Stimulated activated CD8-positive, alpha-beta memory T cell treated with anti-CD3 and anti-CD28 coated beads, Interleukin-12 subunit alpha, Interleukin-12 subunit beta, amount 100 ng/mL, for 1 hour (primary cell): ENCODE data around the gene PTPRG.

ENCODE experiments used
- DNase-seq: peaks from one replicate; pipeline ENCODE4 v3.0.0-alpha.2; 2020; ENCODE audit warnings: low read depth

The PTPRG gene

DNA sequence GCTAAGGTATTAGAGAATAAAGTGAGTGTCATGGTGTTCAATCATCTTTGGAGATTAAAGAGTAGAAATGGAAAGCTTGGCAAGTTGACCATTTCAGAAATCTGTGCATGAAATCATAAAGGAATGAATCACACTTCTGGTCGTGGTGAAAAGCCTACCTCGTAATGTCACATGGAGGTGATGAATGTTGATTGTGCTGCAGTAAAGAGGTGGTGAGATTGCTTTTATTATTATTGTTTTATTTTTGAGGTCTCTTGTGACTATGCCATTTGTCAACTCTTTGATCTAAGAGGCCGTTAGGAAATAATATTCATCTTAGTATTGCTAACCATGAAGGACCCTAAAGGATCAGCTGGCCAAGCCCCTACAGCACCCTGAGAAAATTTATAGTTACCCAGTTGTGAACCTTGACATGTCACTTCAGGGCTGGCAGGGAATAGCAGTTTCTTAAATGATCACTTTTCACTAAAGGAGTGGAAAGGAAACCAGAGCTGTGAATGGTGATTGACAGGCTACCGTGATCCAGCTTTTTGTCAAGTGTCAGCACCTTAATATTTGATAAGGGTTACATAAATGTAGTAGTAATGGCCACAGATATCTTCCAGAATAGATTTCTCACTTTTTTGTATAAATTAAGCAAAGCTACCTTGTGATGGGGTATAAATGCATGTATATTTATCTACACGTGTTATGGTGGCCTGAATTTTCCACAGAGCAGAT lies 203.9 kb downstream of the PTPRG start:
- DNase-seq, result no peak

DNA sequence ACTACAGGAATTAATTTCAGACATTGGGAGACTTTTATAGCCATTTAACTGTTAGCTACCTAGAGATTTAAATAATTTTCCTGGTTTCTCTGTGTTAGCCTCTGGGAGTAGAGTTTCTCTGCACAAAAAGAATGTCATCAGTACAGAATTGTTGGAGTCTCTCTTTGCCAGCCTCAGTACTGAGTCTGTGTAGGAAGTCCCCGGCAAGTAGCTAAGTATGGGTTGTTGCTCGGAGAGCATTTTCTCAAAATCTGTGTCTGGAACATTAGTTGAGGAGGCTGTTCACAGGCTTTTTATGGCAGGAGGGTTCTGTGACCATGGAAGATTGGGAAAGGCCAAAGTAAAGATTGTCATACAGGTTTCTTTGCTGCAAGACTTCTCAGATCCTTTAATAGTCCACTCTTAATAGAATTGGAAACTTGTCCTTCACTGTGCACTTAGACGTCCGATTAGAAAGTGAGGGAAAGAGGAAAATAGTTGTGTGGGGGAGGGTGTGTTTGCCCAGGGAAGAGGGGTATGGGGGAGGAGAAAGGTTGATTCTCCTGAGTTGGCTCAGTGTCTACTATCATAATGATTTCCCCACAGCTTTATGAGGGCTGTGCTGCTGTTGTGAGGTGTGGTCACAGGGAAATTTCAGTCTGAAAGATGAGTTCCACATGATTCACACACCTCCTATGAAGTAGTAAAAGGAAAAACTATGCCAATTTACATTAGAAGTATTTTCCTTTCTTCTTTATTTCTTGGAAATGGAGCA lies 207.1 kb downstream of the PTPRG start:
- DNase-seq, result no peak

DNA sequence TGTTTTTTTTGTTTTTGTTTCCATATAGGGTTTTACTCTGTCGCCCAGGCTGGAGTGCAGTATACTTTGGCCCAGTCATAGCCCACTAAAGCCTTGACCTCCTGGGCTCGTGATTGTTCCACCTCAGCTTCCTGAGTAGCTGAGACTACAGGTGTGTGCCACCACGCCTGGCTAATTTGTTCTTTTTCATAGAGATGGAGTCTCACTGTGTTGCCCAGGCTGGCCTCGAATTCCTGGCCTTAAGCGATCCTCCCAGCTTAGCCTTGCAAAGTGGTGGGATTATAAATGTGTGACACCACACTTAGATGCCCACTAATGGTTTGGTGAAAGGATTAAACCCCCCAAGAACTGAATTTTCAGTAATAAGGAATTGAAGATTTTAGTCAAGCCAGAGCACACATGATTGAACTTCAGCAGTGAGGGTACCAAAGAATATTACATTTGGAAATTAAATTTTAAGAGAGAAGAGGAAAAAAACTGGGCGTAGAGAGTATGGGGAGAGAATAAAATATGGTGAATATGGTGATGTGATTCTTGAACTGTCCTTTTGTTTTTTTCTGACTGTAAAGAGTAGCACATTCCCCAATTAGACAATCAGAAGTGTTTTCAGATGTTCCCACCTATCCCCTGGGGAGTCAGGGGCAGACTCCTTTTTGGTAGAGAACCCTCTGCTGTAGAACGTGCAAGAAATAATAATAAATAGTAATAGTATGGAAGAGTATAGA lies 208.1 kb downstream of the PTPRG start:
- no peak for DNase-seq

DNA sequence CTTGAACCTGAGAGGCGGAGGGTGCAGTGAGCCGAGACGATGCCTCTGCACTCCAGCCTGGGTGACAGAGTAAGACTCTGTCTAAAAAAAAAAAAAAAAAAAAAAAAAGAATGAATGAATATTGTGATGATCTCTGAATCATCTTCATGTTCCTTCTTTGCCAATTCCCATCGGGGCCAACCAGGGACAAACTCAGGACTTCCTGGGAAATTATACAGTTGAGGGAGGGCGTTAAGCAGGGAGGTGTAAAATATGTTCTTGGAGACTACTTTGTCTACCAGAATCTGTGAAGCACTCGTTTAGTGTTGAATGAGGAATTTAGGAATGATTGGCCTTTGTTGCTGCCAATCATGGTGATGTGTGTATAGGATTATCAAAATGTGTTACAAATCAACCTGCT lies 210.6 kb downstream of the PTPRG start:
- DNase-seq, result no peak

DNA sequence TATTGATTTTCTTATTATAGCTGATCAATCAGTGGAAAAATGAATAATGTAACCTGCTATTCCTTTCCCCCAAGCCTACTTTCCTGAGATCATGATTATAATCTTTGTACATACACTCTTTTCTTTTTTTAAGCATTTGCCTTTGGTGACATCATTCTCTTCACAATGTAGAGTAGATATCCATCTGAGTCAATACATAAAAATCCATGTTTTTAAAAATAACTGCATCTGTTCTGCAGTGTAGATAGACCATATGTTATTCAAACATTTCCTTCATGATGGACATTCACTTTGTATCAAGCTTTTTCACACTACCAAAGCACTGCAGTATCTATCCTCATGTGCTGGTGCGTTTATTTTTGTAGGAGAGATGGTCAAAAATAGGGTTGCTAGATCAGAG lies 211.1 kb downstream of the PTPRG start:
- no peak for DNase-seq

DNA sequence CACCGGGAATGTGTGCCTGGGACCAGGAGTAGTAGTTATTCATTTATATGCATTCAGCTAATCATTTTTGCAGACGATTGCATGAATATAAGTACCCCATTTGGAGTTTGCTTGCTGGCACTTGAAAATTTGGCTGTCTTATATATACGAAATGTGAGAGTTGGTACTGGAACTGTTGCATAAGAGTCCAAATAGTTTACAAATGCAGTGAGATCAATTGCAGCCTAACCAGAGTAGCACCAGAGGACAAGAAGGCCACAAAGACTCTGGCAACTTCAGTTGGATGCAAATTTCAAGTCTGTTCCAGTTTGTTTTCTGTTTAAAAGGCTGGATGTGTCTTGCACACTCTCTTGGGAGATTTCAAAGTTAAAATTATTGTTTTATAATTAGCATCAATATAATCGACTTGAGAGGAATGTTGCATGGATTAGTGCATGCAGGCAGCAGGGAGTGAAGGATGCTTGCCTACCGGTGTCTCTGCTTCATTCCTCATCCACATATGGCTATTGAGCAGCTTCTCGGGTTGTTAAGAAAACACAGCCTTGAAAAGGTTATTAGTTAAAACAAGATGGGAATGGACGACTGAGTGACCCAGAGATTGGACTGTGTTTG lies 213.0 kb downstream of the PTPRG start:
- no peak for DNase-seq

DNA sequence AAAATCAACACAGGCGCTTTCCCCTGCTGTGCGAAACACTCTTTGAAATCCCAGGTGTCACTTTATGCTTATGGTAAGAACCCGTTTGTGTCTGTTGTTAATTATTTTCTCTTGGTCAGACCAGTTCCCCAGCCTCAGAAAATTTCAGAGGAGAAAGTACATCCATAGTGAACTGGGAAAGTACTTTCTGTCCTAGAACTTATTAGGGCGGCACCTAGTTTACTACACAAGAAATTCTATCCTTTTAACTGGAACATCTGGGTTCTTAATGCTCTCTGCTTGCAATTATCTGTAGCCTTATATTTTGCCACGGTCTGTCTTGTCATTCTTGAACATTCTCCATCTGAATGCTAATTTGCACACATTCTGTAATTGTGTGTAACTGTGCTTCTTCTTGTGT lies 215.0 kb downstream of the PTPRG start:
- no peak for DNase-seq

DNA sequence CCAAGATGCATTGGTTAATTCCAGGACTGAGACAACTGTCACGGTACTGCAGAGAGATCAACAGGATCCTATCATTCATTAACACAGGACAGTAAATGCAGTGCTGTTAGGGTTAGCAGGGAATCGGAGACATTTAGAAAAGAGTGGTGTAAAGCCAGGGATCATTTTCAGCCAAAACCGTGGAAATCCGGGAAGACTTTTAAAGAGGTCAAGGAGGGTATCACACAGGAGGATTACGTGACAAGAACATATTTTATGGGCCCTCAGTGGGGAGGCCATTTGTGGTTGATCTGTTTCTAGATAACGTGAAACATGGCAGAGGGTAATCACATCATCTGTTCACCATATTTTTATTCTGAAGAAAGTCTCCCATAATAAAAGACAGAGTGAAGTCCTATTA lies 216.1 kb downstream of the PTPRG start:
- no peak for DNase-seq

DNA sequence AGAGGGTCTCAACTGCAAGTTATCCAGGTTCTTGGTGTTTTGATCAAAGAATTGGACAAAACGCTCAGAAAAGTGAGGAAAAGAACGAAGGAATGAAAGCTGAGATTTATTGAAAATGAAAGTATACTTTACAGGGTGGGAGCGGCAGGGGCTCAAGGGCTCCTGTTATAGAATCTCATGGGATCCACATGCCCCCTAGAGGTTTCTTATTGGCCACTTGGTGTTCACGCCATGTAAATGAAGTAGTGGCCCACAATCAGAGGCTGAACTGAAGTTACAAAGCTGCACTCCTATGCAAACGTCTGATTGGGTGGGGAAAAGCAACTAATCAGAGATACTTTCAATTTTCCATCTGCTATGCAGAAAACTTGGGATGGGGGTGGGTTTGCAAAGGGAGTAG lies 216.7 kb downstream of the PTPRG start:
- DNase-seq, result no peak

DNA sequence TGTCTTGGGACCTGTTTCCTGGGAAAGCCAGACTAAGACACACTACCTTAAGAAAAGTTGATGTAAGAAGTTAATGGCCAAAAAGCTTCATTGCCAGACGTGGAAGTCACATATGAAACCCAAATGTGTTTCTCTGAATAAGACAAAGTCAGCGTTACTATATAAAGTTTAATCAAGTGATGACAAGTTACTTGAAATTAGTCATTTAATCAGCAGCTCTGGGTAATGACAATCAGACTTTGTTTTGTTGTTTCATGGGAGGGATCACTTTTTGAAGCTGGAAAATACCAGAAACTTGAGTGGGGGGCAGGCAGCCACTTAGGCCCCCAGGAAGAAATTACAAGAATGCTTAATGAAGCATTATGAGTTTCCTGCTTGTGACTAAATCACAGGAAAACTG lies 218.6 kb downstream of the PTPRG start:
- no peak for DNase-seq

DNA sequence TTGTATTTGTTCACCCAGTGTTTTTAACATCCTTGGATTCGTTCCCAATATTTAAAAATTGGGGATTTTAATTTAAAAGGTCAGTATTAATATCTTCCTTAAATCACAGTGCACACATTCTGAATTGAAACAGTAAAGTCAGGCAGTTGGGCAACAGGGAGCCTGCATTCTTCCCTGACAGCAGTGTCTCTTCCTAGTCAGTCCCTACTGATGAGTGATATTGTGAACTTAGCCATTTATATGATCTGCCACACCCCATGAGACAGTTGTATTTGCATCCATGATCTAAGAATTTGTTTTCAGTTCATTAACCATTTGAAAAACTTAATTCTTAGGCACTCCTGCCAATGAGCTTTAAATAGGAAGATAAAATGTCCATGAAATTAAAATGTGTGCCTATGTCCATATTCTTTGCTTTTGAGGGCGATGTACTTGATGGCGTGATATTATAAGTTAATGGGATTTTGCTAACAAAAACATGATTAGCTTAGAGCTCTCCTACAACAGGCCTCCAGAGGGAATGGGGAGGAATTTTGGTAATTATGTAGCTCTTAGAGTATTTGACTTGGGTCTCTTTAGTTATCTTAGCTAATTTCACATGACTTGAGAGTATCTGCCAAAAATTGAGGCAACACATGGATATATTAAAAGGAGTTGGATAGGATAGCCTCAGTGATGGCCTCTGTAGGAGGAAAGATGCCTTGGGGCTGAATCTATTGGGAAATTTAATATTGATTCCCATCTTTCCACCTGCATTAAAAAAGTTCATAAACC lies 219.3 kb downstream of the PTPRG start:
- DNase-seq, result no peak

DNA sequence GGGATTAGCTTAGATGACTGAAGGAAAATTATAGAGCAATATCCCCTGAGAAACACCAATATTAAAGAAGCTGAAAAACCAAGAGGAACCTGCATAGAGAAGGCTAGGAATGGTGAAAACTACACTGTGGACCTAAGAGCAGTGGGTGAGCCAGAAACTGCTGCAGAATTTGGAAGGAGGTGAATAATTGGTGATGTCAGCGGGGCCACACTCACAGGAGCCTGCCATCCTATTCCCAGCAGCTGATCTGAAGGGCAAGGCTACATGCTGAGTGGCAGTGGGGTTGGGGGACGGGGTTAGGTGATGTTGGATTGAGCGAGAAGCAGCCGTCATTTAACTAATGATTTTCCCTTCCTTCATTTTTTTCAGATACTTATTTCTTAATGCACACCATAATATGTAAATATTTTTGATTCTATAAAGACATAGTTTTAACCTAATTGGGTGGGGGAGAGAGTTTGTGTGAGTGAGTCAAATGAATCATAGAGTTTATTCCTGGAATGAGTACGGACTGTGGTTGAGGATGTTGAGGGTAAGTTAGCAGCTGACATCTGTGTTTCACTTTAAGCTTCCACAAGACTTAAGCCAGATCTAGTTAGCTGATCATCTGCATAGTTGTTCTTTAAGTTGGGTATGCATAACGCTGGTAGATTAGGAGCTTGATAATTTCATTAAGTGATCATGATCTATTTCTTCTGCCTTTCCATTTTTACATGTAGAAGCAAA lies 222.8 kb downstream of the PTPRG start:
- no peak for DNase-seq

DNA sequence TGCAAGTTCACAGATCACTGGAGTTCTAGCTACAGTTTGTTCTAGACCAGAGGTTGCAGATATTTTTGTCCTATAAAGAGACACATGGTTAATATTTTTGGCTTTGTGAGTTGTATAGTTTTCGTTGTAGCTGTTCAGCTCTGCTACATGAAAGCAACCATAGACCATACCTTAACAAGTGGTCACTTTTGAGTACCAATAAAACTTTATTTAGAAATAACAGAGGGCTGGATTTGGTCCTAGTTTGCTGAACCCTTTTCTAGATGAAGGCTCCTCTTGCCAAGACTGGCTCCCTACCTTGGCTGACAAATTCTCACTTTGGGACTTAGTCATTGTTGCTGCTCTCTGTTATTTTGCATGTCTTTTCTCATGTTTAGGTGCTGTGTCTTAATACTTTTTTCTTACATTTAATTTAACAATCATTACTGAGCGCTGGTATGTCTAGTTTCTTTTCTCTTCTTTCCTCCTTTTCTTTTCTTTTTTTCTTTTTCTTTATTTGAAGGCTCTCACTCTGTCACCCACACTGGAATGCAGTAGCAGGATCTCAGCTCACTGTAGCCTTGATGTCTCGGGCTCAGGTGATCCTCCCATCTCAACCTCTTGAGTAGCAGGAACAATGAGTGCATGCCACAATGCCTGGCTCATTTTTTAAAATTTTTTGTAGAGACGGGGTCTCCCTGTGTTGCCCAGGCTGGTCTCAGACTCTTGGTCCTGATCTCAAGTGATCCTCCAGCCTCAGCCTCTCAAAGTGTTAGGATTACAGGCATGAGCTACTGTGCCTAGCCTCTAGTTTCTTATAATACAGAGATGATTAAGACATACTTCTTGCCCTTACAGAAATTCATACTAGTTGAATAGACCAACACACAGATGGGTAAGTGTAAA lies 227.5 kb downstream of the PTPRG start:
- DNase-seq, result no peak

DNA sequence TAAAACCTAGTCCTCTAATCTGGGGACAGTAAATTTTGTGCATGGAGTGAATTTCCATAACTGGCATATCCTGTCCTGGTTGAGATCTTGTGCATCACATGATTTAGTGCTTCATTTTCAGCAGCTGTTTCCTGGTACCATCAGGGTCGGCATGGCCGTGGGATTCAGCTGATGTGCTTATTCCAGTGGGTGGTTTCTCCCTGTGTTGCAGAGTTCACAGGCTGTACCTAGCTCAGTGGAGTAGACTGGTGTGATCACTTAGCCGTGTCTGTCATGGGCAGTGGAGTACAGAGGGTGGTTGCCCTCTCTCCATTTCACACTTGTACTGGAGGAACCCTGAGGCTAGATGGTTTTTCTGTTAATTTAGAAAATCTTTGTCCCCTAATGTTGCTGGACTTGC lies 228.5 kb downstream of the PTPRG start:
- DNase-seq, result no peak

DNA sequence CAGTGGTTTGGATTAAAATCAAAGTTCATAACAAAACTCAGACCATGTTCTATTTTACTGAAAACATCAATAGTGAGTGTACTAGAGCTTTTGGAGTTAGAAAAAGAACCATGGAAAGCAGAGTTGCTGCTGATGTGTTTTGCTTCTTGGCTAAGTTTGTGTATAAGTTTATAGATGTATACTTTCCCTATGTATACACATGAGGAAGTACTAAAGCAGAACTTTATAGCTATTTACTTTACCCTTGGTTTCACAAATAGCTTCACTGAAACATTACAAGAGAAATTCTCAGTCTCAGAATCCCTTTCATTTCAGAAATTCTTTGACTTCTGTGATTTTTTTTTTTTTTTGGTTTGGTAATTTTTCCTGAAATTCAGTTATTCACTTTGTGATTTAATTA lies 229.0 kb downstream of the PTPRG start:
- DNase-seq, result no peak

DNA sequence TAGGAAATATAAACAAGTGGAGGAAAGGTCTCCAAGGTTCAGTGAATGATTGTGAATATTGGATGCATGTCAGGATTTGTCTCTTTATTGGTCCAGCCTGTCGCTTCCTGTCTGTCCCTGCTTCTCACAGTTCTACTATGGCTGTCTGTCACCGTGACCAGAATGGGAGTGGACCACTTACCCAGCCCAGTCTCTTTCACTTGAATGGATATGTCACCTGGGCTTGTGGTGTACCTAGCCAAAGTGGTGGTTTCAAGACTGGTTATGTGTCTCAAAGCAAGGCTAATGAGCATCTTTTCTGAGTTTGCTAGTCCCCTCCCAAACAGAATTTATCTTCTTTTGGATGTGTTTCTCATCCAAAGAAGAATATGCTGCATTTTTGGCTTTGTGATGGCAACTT lies 231.7 kb downstream of the PTPRG start:
- DNase-seq, result no peak

DNA sequence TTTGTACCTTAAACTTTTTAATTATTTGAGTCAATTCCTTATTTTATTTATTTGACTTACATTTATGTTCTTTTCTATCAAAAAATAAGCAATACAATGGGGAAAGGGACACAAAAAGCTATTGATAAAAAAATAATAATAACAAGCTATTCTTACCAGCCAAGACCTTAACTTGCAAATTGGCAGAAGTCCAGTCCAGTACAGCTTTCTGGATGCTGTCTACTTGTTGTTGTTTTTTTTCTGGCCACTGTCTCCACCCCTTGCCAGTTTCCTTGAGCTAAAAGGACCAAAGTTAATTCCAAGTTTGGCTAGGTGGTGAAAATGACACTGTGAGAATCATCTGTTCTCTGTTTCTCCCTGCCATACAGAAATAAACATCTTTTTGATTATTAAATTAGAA lies 232.2 kb downstream of the PTPRG start:
- DNase-seq, result no peak

DNA sequence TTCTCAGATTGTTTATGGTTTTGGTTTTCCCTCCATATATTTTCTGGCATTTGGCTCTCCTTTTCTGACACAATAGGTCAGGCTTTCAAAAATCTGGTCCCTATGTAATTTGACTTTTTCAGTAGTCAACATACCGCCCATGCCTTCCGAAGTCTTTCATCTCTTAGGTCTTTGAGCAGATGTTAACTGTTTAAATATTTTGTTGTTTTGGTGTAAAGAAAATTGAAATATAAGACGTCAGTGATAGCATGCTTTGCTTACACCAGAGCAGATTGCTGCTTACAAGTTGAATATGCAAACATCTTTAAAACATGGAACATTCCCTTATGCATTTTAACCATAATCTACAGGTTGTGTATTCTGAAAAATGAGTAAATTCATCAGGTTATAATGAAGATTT lies 233.0 kb downstream of the PTPRG start:
- DNase-seq, result no peak

DNA sequence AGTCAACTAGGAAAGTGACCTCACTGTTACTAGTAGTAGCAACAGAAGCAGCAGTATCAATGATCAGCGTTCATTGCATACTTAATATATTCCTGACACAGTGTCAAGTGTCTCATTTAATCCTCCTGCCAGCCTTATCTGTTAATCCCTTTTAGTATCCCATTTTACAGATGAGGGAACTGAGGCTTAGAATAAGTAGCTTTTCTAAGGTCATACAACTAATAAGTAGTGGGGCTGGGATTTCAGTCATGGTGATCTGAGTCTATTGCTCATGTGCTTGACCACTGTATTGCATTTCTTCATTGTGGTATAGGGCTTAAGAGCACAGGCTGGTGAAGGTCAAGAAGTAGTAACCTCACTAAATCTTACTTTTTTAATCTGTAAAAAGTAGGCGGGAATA lies 233.6 kb downstream of the PTPRG start:
- DNase-seq, result no peak

DNA sequence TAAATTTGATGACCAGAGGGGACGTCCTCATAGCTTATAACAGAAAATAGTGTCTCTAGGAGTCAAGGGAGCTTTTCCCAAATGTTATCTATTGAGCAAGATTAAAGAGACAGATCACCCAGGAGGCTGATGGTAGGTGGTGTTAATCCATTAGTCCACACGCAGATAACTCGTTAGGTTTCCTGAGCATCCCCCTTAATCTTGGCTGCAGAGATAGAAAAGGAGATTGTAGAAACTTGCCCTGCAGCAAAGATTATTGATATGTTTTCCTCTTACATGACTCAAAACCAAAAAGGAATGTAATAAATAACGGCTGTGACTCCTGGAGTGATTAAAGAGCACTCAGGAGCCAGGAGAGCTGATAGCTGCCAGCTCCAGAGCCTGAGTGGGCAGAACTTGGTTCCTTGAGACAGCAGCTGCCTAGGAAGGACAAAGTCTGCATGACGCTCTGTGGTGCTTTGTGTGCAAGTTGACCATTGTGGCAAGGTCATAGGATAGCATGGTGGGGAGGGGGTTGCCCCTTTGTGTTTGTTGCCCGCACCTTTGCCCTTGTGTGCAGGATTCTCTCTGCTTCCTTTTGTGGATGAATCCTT lies 234.8 kb downstream of the PTPRG start:
- no peak for DNase-seq
